Osteoblast (primary cell): Measurements from ENCODE around the gene DBN1. TPM values are rescaled to one million over a fixed set of nuclear protein-coding genes. Genes with fewer than 3 reads are reported as not detected.

Experiments
- DNase-seq: peaks from one replicate; pipeline ENCODE4 v3.0.0; 2011; ENCODE audit warnings: low spot score, mixed read lengths; ENCODE audit not compliant: insufficient read length; ENCODE audit errors: missing footprints
- H2AFZ ChIP-seq: 2 replicates; pipeline ENCODE4 v1.6.0; 2011; ENCODE audit warnings: mild to moderate bottlenecking, low read length
- H3K27ac ChIP-seq: 2 replicates; pipeline ENCODE4 v1.5.1; 2011; ENCODE audit warnings: mild to moderate bottlenecking, low read depth, low read length, moderate library complexity
- H3K27me3 ChIP-seq: 2 replicates; pipeline ENCODE4 v1.6.0; 2012; ENCODE audit warnings: mild to moderate bottlenecking, control low read depth, inconsistent platforms, low read length, moderate library complexity; ENCODE audit not compliant: insufficient read depth
- H3K36me3 ChIP-seq: 2 replicates; pipeline ENCODE4 v1.5.1; 2011; ENCODE audit warnings: mild to moderate bottlenecking, low read length, control low read depth, moderate library complexity; ENCODE audit not compliant: insufficient read depth
- H3K4me1 ChIP-seq: 2 replicates; pipeline ENCODE4 v1.5.1; 2011; ENCODE audit warnings: mild to moderate bottlenecking, low read length, control low read depth, moderate library complexity; ENCODE audit not compliant: insufficient read depth
- H3K4me2 ChIP-seq: 2 replicates; pipeline ENCODE4 v1.6.0; 2011; ENCODE audit warnings: mild to moderate bottlenecking, low read length; ENCODE audit not compliant: insufficient read depth
- H3K4me3 ChIP-seq: fragments of 200-600 bp; sonication (generic); 3 replicates; pipeline ENCODE4 v1.5.1; 2012; ENCODE audit warnings: mild to moderate bottlenecking, low read length, inconsistent platforms; ENCODE audit not compliant: insufficient read depth
- H3K79me2 ChIP-seq: 2 replicates; pipeline ENCODE4 v1.6.0; 2012; ENCODE audit warnings: mild to moderate bottlenecking, low read length, control low read depth, inconsistent platforms; ENCODE audit not compliant: insufficient read depth
- H3K9me3 ChIP-seq: 2 replicates; pipeline ENCODE4 v1.5.1; 2011; ENCODE audit warnings: low read depth, low read length, control low read depth
- H4K20me1 ChIP-seq: 2 replicates; pipeline ENCODE4 v1.6.0; 2012; ENCODE audit warnings: mild to moderate bottlenecking, low read length, control low read depth; ENCODE audit not compliant: insufficient read depth
- CTCF ChIP-seq: IDR thresholded peaks from 2 replicates; pipeline ENCODE4 v1.5.1; 2011; ENCODE audit warnings: mild to moderate bottlenecking, low read depth, low read length, moderate library complexity; ENCODE audit errors: extremely low read depth
- total RNA-seq: library from RNA; depleted of rRNA; stranded (reverse); fragments of >200 nt; gene quantifications from 2 replicates; pipeline ENCODE4 v1.2.3, GENCODE V29; 2012

The DBN1 gene
- total RNA-seq, 1 donor, result 139 TPM

- H3K4me2 ChIP-seq, result no peak overlapping the region
- no peak overlapping the region for H3K27ac ChIP-seq
- H2AFZ ChIP-seq, result no peak overlapping the region
- H3K36me3 ChIP-seq, result no peaks in the 10 kb centered on the region
- H3K27me3 ChIP-seq, result peaks cover 25% of the 10 kb centered on the region
- H4K20me1 ChIP-seq, result no peaks in the 10 kb centered on the region
- TF ChIP-seq CTCF, result no peak
- peak; percentile 45 for DNase-seq
- no peak overlapping the region for H3K4me3 ChIP-seq
- no peaks in the 10 kb centered on the region for H3K4me1 ChIP-seq
- H3K79me2 ChIP-seq, result no peaks in the 10 kb centered on the region
- no peaks in the 10 kb centered on the region for H3K9me3 ChIP-seq
These were observed 62.9 kb downstream of the DBN1 start for GRCh38 chr5:177410575-177410974.

DNA sequence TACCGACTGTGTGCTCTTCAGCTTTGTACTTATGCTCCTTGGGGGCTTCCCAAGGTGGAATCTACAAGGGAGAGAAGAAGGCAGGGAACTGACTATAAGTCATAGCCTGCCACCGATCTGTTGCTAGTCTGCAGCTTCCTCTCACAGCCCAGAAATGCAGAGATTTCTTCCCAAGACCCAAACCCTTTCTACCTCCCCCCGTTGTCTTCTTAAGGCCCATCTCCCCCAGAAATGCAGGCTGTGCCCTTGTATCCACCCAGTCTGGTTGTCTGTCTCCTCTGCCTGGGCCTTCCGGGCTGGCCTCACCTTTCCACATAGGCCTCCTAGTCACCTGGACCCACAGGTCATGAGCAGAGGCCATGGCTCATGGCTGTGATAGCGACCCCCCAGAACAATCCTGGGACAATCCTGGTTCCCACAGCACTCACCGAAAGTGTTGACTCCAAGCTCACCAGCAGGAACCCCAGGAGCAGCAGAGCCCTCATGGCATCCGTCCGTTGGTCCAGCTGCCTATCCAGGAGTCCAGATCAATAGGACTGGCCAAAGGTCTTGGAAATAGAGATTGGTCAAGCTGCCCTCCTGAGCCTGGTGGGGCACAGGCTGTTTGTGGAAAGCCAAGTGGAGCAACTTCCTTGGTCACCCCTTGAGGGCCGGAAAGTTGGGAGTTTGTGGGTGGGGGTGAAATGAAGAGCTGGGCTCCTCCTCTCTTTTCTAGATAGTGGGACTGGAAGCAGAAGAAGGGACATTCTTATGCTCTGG, 64.2 kb downstream of the DBN1 start, which contains the start of gene F12:
Gene F12 (minus strand): TSS at position 522 of the 759 bp plus-strand sequence. CDS start 37 bp downstream, at position 485.
- Histone ChIP-seq H3K4me2 (no peak within 1 kb of the TSS), H3K27me3 (peaks cover 22% of the 10 kb centered on the region), H3K27ac (no peak within 1 kb of the TSS), H3K79me2 (no peaks in the 10 kb centered on the region), H3K9me3 (no peaks in the 10 kb centered on the region), H2AFZ (no peak within 1 kb of the TSS), H3K4me1 (peaks cover 4% of the 10 kb centered on the region), H4K20me1 (no peaks in the 10 kb centered on the region), H3K4me3 (no peak within 1 kb of the TSS), H3K36me3 (no peaks in the 10 kb centered on the region)
- TF ChIP-seq CTCF, result no peak
- peak; percentile 56 for DNase-seq

Other genes starting within 250 kb of the DBN1 start
- gene RAB24, start 169.9 kb downstream of the DBN1 start, total RNA-seq, result 21.5 and 22.8 TPM in 2 replicates
- gene PRELID1, start 169.8 kb downstream of the DBN1 start, total RNA-seq, result 69.5 and 82.2 TPM in 2 replicates
- gene MXD3, start 161.7 kb downstream of the DBN1 start, total RNA-seq, result 2.7 and 3.3 TPM in 2 replicates
- 295 and 356 TPM in 2 replicates for gene LMAN2, start 122.0 kb downstream of the DBN1 start, total RNA-seq
- gene RGS14, start 115.7 kb downstream of the DBN1 start, total RNA-seq, result 7.4 and 9.4 TPM in 2 replicates
- not detected in 2 replicates for gene SLC34A1, start 89.2 kb downstream of the DBN1 start, total RNA-seq
- gene PFN3, start 73.0 kb downstream of the DBN1 start, total RNA-seq, result not detected in 2 replicates
- gene F12, start 64.1 kb downstream of the DBN1 start, total RNA-seq, result not detected in 2 replicates
- 18.3 and 19.2 TPM in 2 replicates for gene GRK6, start 47.0 kb downstream of the DBN1 start, total RNA-seq
- 10.0 and 12.7 TPM in 2 replicates for gene PRR7, start 26.8 kb downstream of the DBN1 start, total RNA-seq
- gene PDLIM7, start 24.0 kb upstream of the DBN1 start, total RNA-seq, result 157 and 159 TPM in 2 replicates
- gene DOK3, start 36.2 kb upstream of the DBN1 start, total RNA-seq, result 1.1 and 1.5 TPM in 2 replicates
- 49.5 and 68.4 TPM in 2 replicates for gene DDX41, start 43.3 kb upstream of the DBN1 start, total RNA-seq
- 29.2 and 32.6 TPM in 2 replicates for gene FAM193B, start 80.9 kb upstream of the DBN1 start, total RNA-seq
- gene TMED9, start 118.6 kb upstream of the DBN1 start, total RNA-seq, result 93.4 and 96.6 TPM in 2 replicates
- gene B4GALT7, start 126.5 kb upstream of the DBN1 start, total RNA-seq, result 25.6 and 26.8 TPM in 2 replicates